GM19043 (cell line): ENCODE results near the gene KRT77.
"Not testable (repeated sequence)": the region's sequence is repeated elsewhere in the genome, so short reads cannot be mapped to it uniquely, and the experiment has no call there.

Experiments used
- ATAC-seq: cut with Tn5 transposase; IDR thresholded peaks from one replicate; pipeline ENCODE4 v1.9.1; 2021; ENCODE audit warnings: low read depth; ENCODE audit not compliant: unreplicated experiment

Gene KRT77

GRCh38 chr12:52724384-52724783 is 21.1 kb upstream of the KRT77 start:
- no peak for ATAC-seq

DNA sequence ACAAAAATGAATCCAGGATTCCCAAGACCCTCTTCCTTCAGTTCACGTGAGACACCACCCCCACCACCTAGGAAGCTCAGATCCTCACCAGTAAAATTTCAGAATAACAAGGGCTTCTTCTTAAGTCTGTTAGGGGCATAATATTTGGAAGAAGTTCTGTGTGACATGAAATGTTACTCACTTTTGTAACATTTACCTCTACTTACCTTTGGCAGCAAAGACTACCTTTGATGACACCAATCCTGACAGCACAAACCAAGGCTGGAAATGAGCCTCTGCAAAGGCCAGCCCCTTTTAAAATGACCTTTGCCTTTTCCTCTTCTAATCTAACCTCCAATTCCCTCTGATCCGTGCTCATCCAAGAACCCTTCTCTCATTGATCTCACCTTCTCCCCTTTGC is 19.4 kb upstream of the KRT77 start:
- no peak for ATAC-seq

DNA sequence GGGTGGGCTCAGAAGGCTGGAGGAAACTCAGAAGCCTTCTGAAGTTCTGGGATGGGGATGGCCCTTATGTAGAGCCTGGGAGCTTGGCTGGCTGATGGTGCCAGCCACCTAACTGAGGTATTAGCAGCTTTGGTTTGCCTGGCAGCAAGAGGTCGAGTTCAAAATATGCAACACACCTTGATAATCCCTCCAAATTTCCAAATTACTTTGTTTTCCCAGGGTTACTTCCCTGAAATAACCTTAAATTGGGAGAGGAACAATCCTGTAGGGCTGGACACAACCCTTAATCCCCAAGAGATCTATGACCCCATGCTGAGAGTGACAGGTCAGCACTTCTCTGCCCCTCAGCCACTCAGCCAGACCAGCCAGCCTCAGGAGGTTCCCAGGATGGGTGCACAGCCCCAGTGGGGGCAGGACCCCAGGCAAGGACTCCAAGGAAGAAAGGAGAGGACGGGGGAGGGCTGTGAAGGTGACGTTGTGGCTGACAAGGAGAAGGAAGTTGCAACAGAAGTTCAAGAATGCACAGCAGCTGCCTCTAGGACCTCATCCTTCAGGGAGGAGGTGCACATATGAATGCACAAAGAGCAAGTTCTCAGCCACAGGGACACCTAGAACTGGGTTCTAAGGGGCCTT is 18.6 kb upstream of the KRT77 start:
- ATAC-seq, result no peak

GRCh38 chr12:52720365-52720886 is 17.1 kb upstream of the KRT77 start:
- ATAC-seq, result no peak

- ATAC-seq, result no peak
Measured at GRCh38 chr12:52716061-52716460, 12.7 kb upstream of the KRT77 start.

DNA sequence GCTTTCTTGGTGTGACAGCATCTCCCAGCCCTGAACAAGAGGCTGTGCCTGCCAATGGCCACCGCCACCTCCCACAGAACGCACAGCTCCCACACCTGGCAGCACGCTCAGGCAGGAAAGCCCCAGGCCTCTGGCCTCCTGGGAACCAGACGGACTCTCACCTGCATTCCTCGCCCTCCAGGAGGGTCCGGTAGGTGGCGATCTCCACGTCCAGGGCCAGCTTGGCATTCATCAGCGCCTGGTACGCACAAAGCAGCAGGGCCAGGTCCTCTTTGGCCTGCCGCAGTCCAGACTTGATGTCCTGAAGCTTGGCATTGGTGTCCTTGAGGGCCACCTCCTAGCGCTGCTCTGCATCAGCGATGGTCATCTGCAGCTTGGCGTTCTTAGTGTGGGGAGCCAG is 12.1 kb upstream of the KRT77 start:
- ATAC-seq, result no peak

DNA sequence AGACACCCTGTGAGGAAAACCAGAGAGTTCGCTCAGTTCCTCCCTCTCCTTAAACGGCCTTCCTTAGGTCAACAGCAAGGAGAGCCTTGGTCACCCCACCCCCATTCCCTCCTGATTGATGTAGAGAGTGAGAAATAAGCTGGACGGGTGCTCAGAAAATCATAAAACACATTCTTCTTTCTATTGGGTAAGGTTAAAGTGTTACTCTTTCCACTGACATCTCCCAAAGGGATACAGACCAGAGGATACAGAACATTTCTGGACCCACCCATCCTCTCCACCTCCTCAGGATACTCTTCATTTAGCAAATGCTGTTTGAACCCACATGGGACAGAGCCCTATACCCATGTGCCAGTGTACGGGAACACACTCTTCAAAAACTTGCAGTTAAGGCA is 11.6 kb upstream of the KRT77 start:
- no peak for ATAC-seq

DNA sequence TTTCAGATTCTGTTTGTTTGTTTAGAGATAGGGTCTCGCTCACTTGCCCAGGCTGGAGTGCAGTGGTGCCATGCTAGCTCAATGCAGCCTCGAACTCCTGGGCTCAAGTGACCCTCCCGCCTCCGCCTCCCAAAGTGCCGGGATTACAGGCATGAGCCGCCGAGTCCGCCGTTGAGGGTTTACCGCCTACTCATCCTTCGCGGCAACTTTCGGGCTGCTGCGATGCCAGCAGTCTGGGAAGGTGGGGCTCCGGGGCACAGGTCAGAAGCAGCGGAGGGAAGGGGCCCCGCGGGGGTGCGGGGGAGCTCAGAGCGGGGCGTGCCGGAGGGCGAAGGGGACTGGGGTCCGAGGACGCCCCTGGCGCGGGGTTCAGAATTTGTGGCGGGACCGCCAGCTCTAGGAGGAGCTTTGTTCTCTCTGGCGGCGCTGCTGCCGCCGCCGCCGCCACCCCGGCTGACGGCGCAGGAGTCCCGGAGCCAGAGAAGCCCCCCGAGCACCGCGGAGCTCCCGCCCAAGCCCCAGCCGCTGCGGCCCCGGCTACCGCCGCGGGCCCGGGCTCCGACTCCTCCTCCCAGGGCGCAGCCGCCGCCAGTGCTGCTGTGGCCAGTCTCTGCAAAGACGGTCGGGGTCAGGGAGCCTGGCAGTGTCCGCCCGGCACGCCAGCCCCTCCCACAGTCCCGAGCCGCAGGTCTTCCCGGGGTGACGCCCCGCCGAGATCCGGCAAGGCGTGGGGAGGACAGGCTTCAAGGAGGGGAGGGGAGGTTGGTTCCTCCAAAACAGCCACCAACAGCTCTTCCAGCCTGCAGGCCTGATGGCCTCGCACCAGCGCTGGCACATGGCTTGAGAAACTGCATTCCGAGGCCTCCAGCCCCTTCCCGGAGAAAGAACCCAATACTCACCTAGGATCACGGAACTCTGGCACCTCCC is 10.9 kb upstream of the KRT77 start:
- ATAC-seq, result no peak

DNA sequence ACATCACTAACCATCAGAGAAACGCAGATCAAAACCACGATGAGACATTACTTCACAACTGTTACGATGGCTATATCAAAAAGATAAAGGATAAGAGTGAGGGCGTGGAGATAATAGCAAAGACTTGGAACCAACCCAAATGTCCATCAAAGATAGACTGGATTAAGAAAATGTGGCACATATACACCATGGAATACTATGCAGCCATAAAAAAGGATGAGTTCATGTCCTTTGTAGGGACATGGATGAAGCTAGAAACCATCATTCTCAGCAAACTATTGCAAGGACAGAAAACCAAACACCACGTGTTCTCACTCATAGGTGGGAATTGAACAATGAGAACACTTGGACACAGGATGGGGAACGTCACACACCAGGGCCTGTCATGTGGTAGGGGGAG is 8.8 kb upstream of the KRT77 start:
- ATAC-seq, result not testable (repeated sequence)

GRCh38 chr12:52710730-52711129 is 7.4 kb upstream of the KRT77 start:
- no peak for ATAC-seq

DNA sequence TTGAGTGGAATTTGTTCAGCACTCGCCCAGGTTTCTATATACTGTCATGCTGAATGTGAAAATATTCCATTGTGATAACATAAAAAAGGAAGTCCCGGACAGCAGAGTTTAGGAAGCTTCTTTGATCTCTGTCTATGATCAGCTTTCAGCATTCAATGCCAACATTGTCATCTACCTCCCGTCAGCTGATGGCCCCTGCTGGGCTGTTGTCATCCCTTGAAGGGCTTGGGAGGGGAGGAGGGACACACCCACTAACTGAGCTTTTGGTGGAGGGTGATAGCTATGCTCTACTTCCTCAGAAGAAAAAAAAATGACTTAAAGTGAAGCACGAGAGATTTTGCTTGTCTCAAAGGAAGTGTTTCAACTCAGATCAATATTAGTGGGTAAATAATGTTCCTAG is 4.7 kb upstream of the KRT77 start:
- ATAC-seq, result no peak

GRCh38 chr12:52704464-52704863 is 1.1 kb upstream of the KRT77 start:
- ATAC-seq, result no peak

- no peak for ATAC-seq
Measured at GRCh38 chr12:52703878-52704277, 554 bp upstream of the KRT77 start.

DNA sequence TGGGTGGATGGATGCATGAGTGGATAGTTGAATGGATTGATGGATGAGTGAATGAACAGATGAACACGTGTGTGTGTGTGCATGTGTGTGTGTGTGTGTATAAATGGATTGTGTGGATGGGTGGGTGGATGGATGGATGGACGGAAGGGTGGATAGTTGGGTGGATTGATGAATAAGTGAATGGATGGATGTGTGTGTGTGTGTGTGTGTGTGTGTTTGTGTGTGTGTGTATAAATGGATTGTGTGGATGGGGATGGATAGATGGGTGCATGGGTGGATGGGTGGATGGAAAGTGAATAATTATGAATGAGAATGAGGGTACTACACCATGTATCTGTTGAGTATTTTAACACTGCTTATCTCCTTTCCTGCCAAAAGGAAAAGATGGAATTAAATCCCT is 986 bp downstream of the KRT77 start:
- ATAC-seq, result no peak

GRCh38 chr12:52701281-52701680 is 2.0 kb downstream of the KRT77 start:
- ATAC-seq, result no peak

DNA sequence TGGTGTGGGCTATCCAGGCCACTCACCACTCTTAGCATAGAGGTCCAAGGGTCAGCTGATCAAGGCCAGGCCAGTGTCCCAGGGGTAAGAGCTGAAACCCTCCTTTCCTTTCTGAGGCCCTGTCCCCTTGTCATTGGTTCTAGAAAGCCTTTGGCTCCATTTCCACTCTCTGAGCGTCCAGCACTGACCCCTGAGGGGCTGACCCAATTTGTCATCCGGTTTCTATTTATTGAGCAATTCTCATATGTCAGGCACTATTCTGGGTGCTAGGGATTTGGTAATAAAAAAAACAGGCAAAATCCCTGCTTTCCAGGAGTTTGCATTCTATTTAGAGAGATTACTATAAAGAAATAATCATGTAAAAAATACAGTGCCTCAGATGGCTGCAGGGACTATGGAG is 3.4 kb downstream of the KRT77 start:
- no peak for ATAC-seq

GRCh38 chr12:52699373-52699772 is 4.0 kb downstream of the KRT77 start:
- no peak for ATAC-seq

- no peak for ATAC-seq
Measured at GRCh38 chr12:52698651-52699340, 4.5 kb downstream of the KRT77 start.

GRCh38 chr12:52697058-52697582 is 6.2 kb downstream of the KRT77 start:
- ATAC-seq, result no peak

DNA sequence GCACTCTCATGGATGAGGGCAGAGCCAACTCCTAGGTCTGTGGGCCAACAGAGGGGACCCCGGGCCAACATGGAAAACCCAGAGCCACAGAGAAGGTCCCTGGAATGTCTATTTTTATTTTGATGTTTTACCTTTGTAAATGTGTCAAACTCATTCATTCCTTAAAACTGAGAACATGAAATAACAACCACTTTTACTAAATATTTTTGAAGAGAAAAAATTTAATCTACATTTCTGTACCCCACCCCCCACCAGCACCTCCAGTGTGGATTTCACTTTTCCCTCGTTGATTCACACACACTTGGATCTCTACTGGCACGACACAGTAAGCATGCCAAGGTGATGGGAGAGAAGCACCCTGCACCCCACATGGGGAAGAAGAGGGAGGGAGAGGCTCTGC is 6.7 kb downstream of the KRT77 start:
- no peak for ATAC-seq

- ATAC-seq, result no peak
Measured at GRCh38 chr12:52695039-52695438, 8.3 kb downstream of the KRT77 start.
